LNCaP clone FGC (cell line): ENCODE data around the gene ASS1.

Experiments used
- DNase-seq: peaks from one replicate; pipeline ENCODE4 v3.0.0-alpha.2; 2011; ENCODE audit warnings: low read depth
- H3K4me3 ChIP-seq: 2 replicates; pipeline ENCODE4 v1.5.1; 2011; ENCODE audit warnings: mild to moderate bottlenecking, low read depth, low read length, control low read depth
- CTCF ChIP-seq: IDR thresholded peaks from 2 replicates; pipeline ENCODE4 v1.5.1; 2012; ENCODE audit warnings: mild to moderate bottlenecking; ENCODE audit not compliant: control insufficient read depth, insufficient read depth; ENCODE audit errors: extremely low read depth

The ASS1 gene

GRCh38 chr9:130424595-130425454, 19.9 kb upstream of the ASS1 start:
- no peak for TF ChIP-seq CTCF
- no peak overlapping the region for H3K4me3 ChIP-seq
- no peak for DNase-seq

GRCh38 chr9:130425741-130426466, 18.9 kb upstream of the ASS1 start:
- DNase-seq, result no peak
- TF ChIP-seq CTCF, result no peak
- H3K4me3 ChIP-seq, result no peak overlapping the region

- no peak overlapping the region for H3K4me3 ChIP-seq
- DNase-seq, result no peak
- TF ChIP-seq CTCF, result no peak
Observed at GRCh38 chr9:130426467-130426773, 18.3 kb upstream of the ASS1 start.

GRCh38 chr9:130426883-130427282, 17.9 kb upstream of the ASS1 start:
- H3K4me3 ChIP-seq, result no peak overlapping the region
- no peak for TF ChIP-seq CTCF
- no peak for DNase-seq

- no peak overlapping the region for H3K4me3 ChIP-seq
- TF ChIP-seq CTCF, result no peak
- no peak for DNase-seq
Observed at GRCh38 chr9:130427326-130427725, 17.4 kb upstream of the ASS1 start.

DNA sequence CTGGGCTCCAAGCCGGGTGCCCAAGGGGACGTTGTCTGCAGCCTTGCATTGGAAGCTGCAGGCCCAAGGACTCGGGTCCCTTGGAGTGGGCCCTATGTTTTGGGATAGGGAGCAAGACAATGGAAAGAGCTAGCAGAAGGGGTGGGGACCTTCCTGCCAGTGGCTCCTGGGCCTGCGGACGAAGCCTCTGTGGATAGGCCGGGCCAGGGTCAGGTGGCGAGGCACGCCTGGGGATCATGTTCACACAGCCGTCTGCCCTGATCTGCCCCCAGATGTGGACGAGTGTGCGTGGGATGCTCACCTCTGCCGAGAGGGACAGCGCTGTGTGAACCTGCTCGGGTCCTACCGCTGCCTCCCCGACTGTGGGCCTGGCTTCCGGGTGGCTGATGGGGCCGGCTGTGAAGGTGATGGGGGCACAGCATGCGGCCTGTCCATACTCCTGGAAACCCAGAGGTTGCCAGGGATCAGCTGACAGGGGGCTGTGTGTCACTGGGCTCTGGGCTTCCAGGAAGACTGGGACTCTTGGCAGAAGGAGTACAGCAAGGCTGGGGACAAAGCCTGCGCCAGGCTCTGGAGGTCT, 16.6 kb upstream of the ASS1 start:
- no peak overlapping the region for H3K4me3 ChIP-seq
- TF ChIP-seq CTCF, result no peak
- DNase-seq, result no peak
